HCT116 (cell line): ENCODE measurements around the gene ADAMTS16. TPM values are rescaled to one million over a fixed set of nuclear protein-coding genes. Genes with fewer than 3 reads are reported as not detected.

ENCODE experiments used
- ATAC-seq: fragments of 200-7000 bp; cut with Tn5 transposase; 2 replicates; pipeline ENCODE4 v1.9.1; 2020; ENCODE audit warnings: mild to moderate bottlenecking, moderate library complexity
- BruUV-seq: library from RNA; stranded (reverse); fragments of 400-500 nt; replicated peaks from 2 replicates; lab custom pipeline; 2021; lab: Mats Ljungman, UMichigan
- CTCF ChIA-PET: fragments of 300-600 bp; sonication (Branson Sonifier 250); formaldehyde crosslinking; loops from one replicate; lab custom pipeline; 2021; ENCODE audit warnings: antibody characterized with exemption; lab: Charles Lee
- POLR2A ChIA-PET: fragments of 300-600, 350-600 bp; sonication (Branson Sonifier 250); formaldehyde crosslinking; loops from one replicate; lab custom pipeline; 2021; ENCODE audit warnings: antibody characterized with exemption; lab: Charles Lee
- RAD21 ChIA-PET, 2 experiments: fragments of 300-600 bp; sonication (Branson Sonifier 250); formaldehyde crosslinking; loops; one replicate each; lab custom pipeline; 2023; ENCODE audit warnings: low total read pairs in 2 of 2; ENCODE audit not compliant: uncharacterized antibody in 2 of 2, unreplicated experiment in 2 of 2, low non-redundant PET in 1 of 2; lab: Charles Lee
- DNase-seq: peaks from one replicate; pipeline ENCODE4 v3.0.0-alpha.2; 2010; ENCODE audit warnings: low read depth, low spot score
- H2AFZ ChIP-seq: fragments of 200-600 bp; shearing (Covaris generic), sonication (generic); 2 replicates; pipeline ENCODE4 v1.6.1; 2017; ENCODE audit warnings: low read depth, mixed run types, mixed read lengths, antibody characterized with exemption, low read length; ENCODE audit not compliant: poor library complexity, severe bottlenecking
- H3K27ac ChIP-seq: 2 replicates; pipeline ENCODE4 v1.5.1; 2012; ENCODE audit warnings: low read depth, low read length
- H3K27me3 ChIP-seq: fragments of 200-600 bp; sonication (generic); 2 replicates; pipeline ENCODE4 v1.6.1; 2016; ENCODE audit warnings: mixed run types, low read length, mixed read lengths; ENCODE audit not compliant: insufficient read depth
- H3K36me3 ChIP-seq, 2 experiments: fragments of 200-500 bp in 1 of 2; fragments of 200-600 bp in 1 of 2; sonication (Bioruptor generic) in 1 of 2; sonication (generic) in 1 of 2; 2 replicates each; pipeline versions ENCODE4 v1.5.1 to v1.6.1; 2014 to 2016; ENCODE audit warnings: low read length in 2 of 2, inconsistent platforms in 1 of 2, mixed read lengths in 1 of 2, mixed run types in 1 of 2; ENCODE audit not compliant: insufficient read depth in 2 of 2, control insufficient read depth in 1 of 2
- H3K4me1 ChIP-seq, 2 experiments: fragments of 200-600 bp in 1 of 2; sonication (generic) in 1 of 2; 2 replicates each; pipeline versions ENCODE4 v1.5.1 to v1.6.1; 2012 to 2017; ENCODE audit warnings: low read length in 2 of 2, inconsistent platforms in 1 of 2, mild to moderate bottlenecking in 1 of 2, mixed read lengths in 1 of 2, mixed run types in 1 of 2, moderate library complexity in 1 of 2; ENCODE audit not compliant: insufficient read depth in 2 of 2, control insufficient read depth in 1 of 2
- H3K4me2 ChIP-seq: fragments of 200-600 bp; sonication (generic); 2 replicates; pipeline ENCODE4 v1.6.1; 2017; ENCODE audit warnings: mixed run types, low read length, mixed read lengths
- H3K4me3 ChIP-seq, 2 experiments: fragments of 200-600 bp in 1 of 2; sonication (generic) in 1 of 2; replicated peaks in 1 of 2; 2 replicates each; pipeline ENCODE4 v1.5.1; 2011 to 2016; ENCODE audit warnings: low read length in 2 of 2, control low read depth in 1 of 2, low read depth in 1 of 2, mild to moderate bottlenecking in 1 of 2, mixed read lengths in 1 of 2, mixed run types in 1 of 2
- H3K79me2 ChIP-seq: fragments of 200-600 bp; sonication (generic); 2 replicates; pipeline ENCODE4 v1.6.1; 2017; ENCODE audit warnings: mild to moderate bottlenecking, mixed run types, low read length, moderate library complexity, mixed read lengths; ENCODE audit not compliant: insufficient read depth
- H3K9ac ChIP-seq: fragments of 200-600 bp; sonication (generic); 2 replicates; pipeline ENCODE4 v1.6.1; 2016; ENCODE audit warnings: low read length, mixed read lengths
- H3K9me2 ChIP-seq: fragments of 200-600 bp; sonication (generic), shearing (Covaris generic); 2 replicates; pipeline ENCODE4 v1.6.1; 2017; ENCODE audit warnings: mixed run types, mild to moderate bottlenecking, moderate library complexity; ENCODE audit not compliant: insufficient read depth
- H3K9me3 ChIP-seq, 2 experiments: fragments of 200-500 bp in 1 of 2; fragments of 200-600 bp in 1 of 2; sonication (Bioruptor generic) in 1 of 2; sonication (generic) in 1 of 2; 2 replicates each; pipeline ENCODE4 v1.6.1; 2014 to 2017; ENCODE audit warnings: low read length in 2 of 2, mixed read lengths in 2 of 2, inconsistent platforms in 1 of 2, low read depth in 1 of 2, mild to moderate bottlenecking in 1 of 2, mixed run types in 1 of 2, moderate library complexity in 1 of 2; ENCODE audit not compliant: control insufficient read depth in 1 of 2, insufficient read depth in 1 of 2
- H4K20me1 ChIP-seq: fragments of 200-600 bp; sonication (generic), shearing (Covaris generic); 2 replicates; pipeline ENCODE4 v1.6.1; 2017; ENCODE audit warnings: mixed run types, mild to moderate bottlenecking, moderate library complexity; ENCODE audit not compliant: insufficient read depth
- CBX3 ChIP-seq: IDR thresholded peaks from 2 replicates; pipeline ENCODE4 v1.6.1; 2012; ENCODE audit warnings: low read depth
- CEBPB ChIP-seq: IDR thresholded peaks from 2 replicates; pipeline ENCODE4 v1.6.1; 2012; ENCODE audit warnings: low read depth
- EGR1 ChIP-seq: IDR thresholded peaks from 2 replicates; pipeline ENCODE4 v1.6.1; 2012; ENCODE audit warnings: low read depth
- ELF1 ChIP-seq: IDR thresholded peaks from 2 replicates; pipeline ENCODE4 v1.6.1; 2012; ENCODE audit warnings: low read depth, borderline replicate concordance
- EZH2phosphoT487 ChIP-seq: fragments of 200-600 bp; IDR thresholded peaks from 2 replicates; pipeline ENCODE4 v1.6.1; 2018; ENCODE audit warnings: antibody characterized with exemption, borderline replicate concordance
- JUND ChIP-seq: IDR thresholded peaks from 2 replicates; pipeline ENCODE4 v1.6.1; 2012
- MAX ChIP-seq: IDR thresholded peaks from 2 replicates; pipeline ENCODE4 v1.6.1; 2012
- POLR2A ChIP-seq: IDR thresholded peaks from 2 replicates; pipeline ENCODE4 v1.7.0; 2011; ENCODE audit warnings: borderline replicate concordance; ENCODE audit not compliant: insufficient read depth, insufficient read length; ENCODE audit errors: extremely low read depth
- POLR2AphosphoS5 ChIP-seq: IDR thresholded peaks from 2 replicates; pipeline ENCODE4 v1.6.1; 2011; ENCODE audit warnings: mild to moderate bottlenecking, low read depth, low read length, moderate library complexity
- SRF ChIP-seq: IDR thresholded peaks from 2 replicates; pipeline ENCODE4 v1.6.1; 2012; ENCODE audit warnings: low read depth
- YY1 ChIP-seq: IDR thresholded peaks from 2 replicates; pipeline ENCODE4 v1.6.1; 2011; ENCODE audit warnings: low read length, low read depth, moderate library complexity, mild to moderate bottlenecking; ENCODE audit not compliant: insufficient replicate concordance; ENCODE audit errors: extremely low read depth
- ZBTB33 ChIP-seq: IDR thresholded peaks from 2 replicates; pipeline ENCODE4 v1.6.1; 2011; ENCODE audit warnings: mild to moderate bottlenecking, low read length, moderate library complexity; ENCODE audit not compliant: insufficient replicate concordance; ENCODE audit errors: extremely low read depth
- ZFX ChIP-seq: fragments of 450-650 bp; IDR thresholded peaks from 2 replicates; pipeline ENCODE4 v1.6.1; 2017
- intact Hi-C: fragments of 100-400 bp; cut with micrococcal nuclease; formaldehyde crosslinking; loops from 2 replicates; pipeline ENCODE4 v1.10.0; 2022
- total RNA-seq: library from RNA; stranded (reverse); gene quantifications from one replicate; pipeline ENCODE4 v1.2.1, GENCODE V29; 2021; ENCODE audit not compliant: unreplicated experiment
- TF ChIP-seq, protein P1 (sequence below): IDR thresholded peaks from 2 replicates; pipeline ENCODE4 v1.6.1; 2012
- TF ChIP-seq, protein P2 (sequence below), 3 experiments: fragments of 200-600 bp in 1 of 3; sonication (generic) in 1 of 3; IDR thresholded peaks in 2 of 3; conservative IDR thresholded peaks in 1 of 3; 2 replicates each; pipeline ENCODE4 v1.5.1; 2012 to 2017; ENCODE audit warnings: low read depth in 2 of 3, low read length in 2 of 3, antibody characterized with exemption in 1 of 3, borderline replicate concordance in 1 of 3, control low read depth in 1 of 3, mild to moderate bottlenecking in 1 of 3, mixed read lengths in 1 of 3, mixed run types in 1 of 3, moderate library complexity in 1 of 3; ENCODE audit not compliant: insufficient read depth in 1 of 3

The ADAMTS16 gene
- total RNA-seq, 1 experiment from 2014 or later = 2.4 TPM

- Histone ChIP-seq H3K27ac (no peak overlapping the region), H2AFZ (no peak overlapping the region), H3K27me3 (no peaks in the 10 kb centered on the region), H3K4me3 (no peak overlapping the region), H3K9ac (no peak overlapping the region), H3K9me3 (no peaks in the 10 kb centered on the region), H3K36me3 (no peaks in the 10 kb centered on the region), H3K4me1 (no peaks in the 10 kb centered on the region), H3K79me2 (no peaks in the 10 kb centered on the region), H3K4me2 (no peak overlapping the region), H4K20me1 (no peaks in the 10 kb centered on the region), H3K9me2 (no peaks in the 10 kb centered on the region)
- RAD21 ChIA-PET = no interaction called here
- no peak for DNase-seq
- CTCF ChIA-PET = no interaction called here
- ATAC-seq = no peak
- POLR2A ChIA-PET = no interaction called here
- intact Hi-C loops = no loop called here
- no peak for TF ChIP-seq POLR2AphosphoS5
- no TSS peak for BruUV-seq
These were observed 100.1 kb downstream of the ADAMTS16 start for GRCh38 chr5:5240234-5240633.

- no TSS peak for BruUV-seq
- Histone ChIP-seq H3K9ac (no peak overlapping the region), H3K79me2 (no peaks in the 10 kb centered on the region), H3K36me3 (no peaks in the 10 kb centered on the region), H3K27me3 (no peaks in the 10 kb centered on the region), H4K20me1 (no peaks in the 10 kb centered on the region), H3K9me3 (no peaks in the 10 kb centered on the region), H3K4me3 (no peak overlapping the region), H2AFZ (no peak overlapping the region), H3K9me2 (no peaks in the 10 kb centered on the region), H3K27ac (no peak overlapping the region), H3K4me1 (no peaks in the 10 kb centered on the region), H3K4me2 (no peak overlapping the region)
- POLR2A ChIA-PET = no interaction called here
- intact Hi-C loops = no loop called here
- TF ChIP-seq EZH2phosphoT487 (no peak), CEBPB (no peak), MAX (no peak), CBX3 (no peak), POLR2A (no peak), JUND (no peak), ZBTB33 (no peak), EGR1 (no peak), YY1 (no peak), ELF1 (no peak), SRF (no peak), ZFX (no peak)
- TF ChIP-seq, protein P1, sequence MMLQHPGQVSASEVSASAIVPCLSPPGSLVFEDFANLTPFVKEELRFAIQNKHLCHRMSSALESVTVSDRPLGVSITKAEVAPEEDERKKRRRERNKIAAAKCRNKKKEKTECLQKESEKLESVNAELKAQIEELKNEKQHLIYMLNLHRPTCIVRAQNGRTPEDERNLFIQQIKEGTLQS = no peak
- TF ChIP-seq, protein P2, sequence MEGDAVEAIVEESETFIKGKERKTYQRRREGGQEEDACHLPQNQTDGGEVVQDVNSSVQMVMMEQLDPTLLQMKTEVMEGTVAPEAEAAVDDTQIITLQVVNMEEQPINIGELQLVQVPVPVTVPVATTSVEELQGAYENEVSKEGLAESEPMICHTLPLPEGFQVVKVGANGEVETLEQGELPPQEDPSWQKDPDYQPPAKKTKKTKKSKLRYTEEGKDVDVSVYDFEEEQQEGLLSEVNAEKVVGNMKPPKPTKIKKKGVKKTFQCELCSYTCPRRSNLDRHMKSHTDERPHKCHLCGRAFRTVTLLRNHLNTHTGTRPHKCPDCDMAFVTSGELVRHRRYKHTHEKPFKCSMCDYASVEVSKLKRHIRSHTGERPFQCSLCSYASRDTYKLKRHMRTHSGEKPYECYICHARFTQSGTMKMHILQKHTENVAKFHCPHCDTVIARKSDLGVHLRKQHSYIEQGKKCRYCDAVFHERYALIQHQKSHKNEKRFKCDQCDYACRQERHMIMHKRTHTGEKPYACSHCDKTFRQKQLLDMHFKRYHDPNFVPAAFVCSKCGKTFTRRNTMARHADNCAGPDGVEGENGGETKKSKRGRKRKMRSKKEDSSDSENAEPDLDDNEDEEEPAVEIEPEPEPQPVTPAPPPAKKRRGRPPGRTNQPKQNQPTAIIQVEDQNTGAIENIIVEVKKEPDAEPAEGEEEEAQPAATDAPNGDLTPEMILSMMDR (IDR thresholded peaks at IDR 0.05 in 2 of 3, conservative IDR thresholded peaks at IDR 0.05 in 1 of 3; ENCODE audit: borderline replicate concordance in 1 of 3, insufficient read depth in 1 of 3, low read depth in 2 of 3, low read length in 2 of 3) = no peak
- DNase-seq (no peak), ATAC-seq (no peak)
- CTCF ChIA-PET = no interaction called here
- RAD21 ChIA-PET = no interaction called here
These were observed 101.9 kb downstream of the ADAMTS16 start for GRCh38 chr5:5242056-5242455.
